Trophoblast cell (in vitro differentiated cells and primary cell): Measurements from ENCODE around the gene ZNF175.

Source experiments
- DNase-seq, 2 donors: peaks; one replicate each; pipeline ENCODE4 v3.0.0-alpha.2; 2016
- H2AFZ ChIP-seq: 2 replicates; pipeline ENCODE4 v1.6.1; 2013; ENCODE audit warnings: low read length, moderate library complexity, mild to moderate bottlenecking; ENCODE audit not compliant: insufficient read depth, poor library complexity
- H2AK5ac ChIP-seq: 2 replicates; pipeline ENCODE4 v1.6.1; 2013; ENCODE audit warnings: mild to moderate bottlenecking, low read length
- H2BK120ac ChIP-seq: 2 replicates; pipeline ENCODE4 v1.6.1; 2013; ENCODE audit warnings: low read length, mild to moderate bottlenecking, moderate library complexity; ENCODE audit not compliant: insufficient read depth, poor library complexity
- H2BK12ac ChIP-seq: 2 replicates; pipeline ENCODE4 v1.6.1; 2013; ENCODE audit warnings: mild to moderate bottlenecking, low read length, moderate library complexity
- H2BK5ac ChIP-seq: 2 replicates; pipeline ENCODE4 v1.6.1; 2013; ENCODE audit warnings: low read length, low read depth, moderate library complexity, mild to moderate bottlenecking; ENCODE audit not compliant: poor library complexity
- H3K14ac ChIP-seq: 2 replicates; pipeline ENCODE4 v1.6.1; 2013; ENCODE audit warnings: mild to moderate bottlenecking, low read length
- H3K18ac ChIP-seq: 2 replicates; pipeline ENCODE4 v1.6.1; 2013; ENCODE audit warnings: mild to moderate bottlenecking, low read length
- H3K23ac ChIP-seq: 2 replicates; pipeline ENCODE4 v1.6.1; 2013; ENCODE audit warnings: low read length
- H3K27ac ChIP-seq: 2 replicates; pipeline ENCODE4 v1.5.1; 2013; ENCODE audit warnings: low read depth, mild to moderate bottlenecking, inconsistent platforms, low read length, moderate library complexity
- H3K27me3 ChIP-seq: 2 replicates; pipeline ENCODE4 v1.6.1; 2013; ENCODE audit warnings: inconsistent platforms, mild to moderate bottlenecking, low read length, moderate library complexity; ENCODE audit not compliant: insufficient read depth
- H3K36me3 ChIP-seq, 2 experiments: 1 replicate in 1 of 2; 2 replicates in 1 of 2; pipeline ENCODE4 v1.6.1; 2013; ENCODE audit warnings: low read length in 2 of 2, mild to moderate bottlenecking in 2 of 2, moderate library complexity in 1 of 2; ENCODE audit not compliant: insufficient read depth in 2 of 2, control insufficient read depth in 1 of 2
- H3K4ac ChIP-seq: 2 replicates; pipeline ENCODE4 v1.6.1; 2013; ENCODE audit warnings: low read depth, mild to moderate bottlenecking, low read length, moderate library complexity
- H3K4me1 ChIP-seq, 2 experiments: 1 replicate in 1 of 2; 2 replicates in 1 of 2; pipeline ENCODE4 v1.6.1; 2013; ENCODE audit warnings: low read length in 2 of 2, mild to moderate bottlenecking in 2 of 2, moderate library complexity in 1 of 2; ENCODE audit not compliant: insufficient read depth in 2 of 2, control insufficient read depth in 1 of 2
- H3K4me2 ChIP-seq: 2 replicates; pipeline ENCODE4 v1.6.1; 2013; ENCODE audit warnings: inconsistent platforms, mild to moderate bottlenecking, low read length, moderate library complexity
- H3K4me3 ChIP-seq: 2 replicates; pipeline ENCODE4 v1.5.1; 2013; ENCODE audit warnings: mild to moderate bottlenecking, low read depth, low read length, inconsistent platforms
- H3K79me1 ChIP-seq: one replicate; pipeline ENCODE4 v1.6.1; 2013; ENCODE audit warnings: low read length
- H3K79me2 ChIP-seq: 2 replicates; pipeline ENCODE4 v1.6.1; 2013; ENCODE audit warnings: low read length, mild to moderate bottlenecking; ENCODE audit not compliant: control insufficient read depth, insufficient read depth, poor library complexity
- H3K9ac ChIP-seq: 2 replicates; pipeline ENCODE4 v1.6.1; 2013; ENCODE audit warnings: mild to moderate bottlenecking, low read length
- H3K9me3 ChIP-seq: 2 replicates; pipeline ENCODE4 v1.6.1; 2013; ENCODE audit warnings: low read depth, mild to moderate bottlenecking, control low read depth, inconsistent platforms, low read length; ENCODE audit not compliant: insufficient read depth
- H4K12ac ChIP-seq: 2 replicates; pipeline ENCODE4 v1.6.1; 2013; ENCODE audit warnings: low read depth, mild to moderate bottlenecking, low read length, moderate library complexity
- H4K8ac ChIP-seq: 2 replicates; pipeline ENCODE4 v1.6.1; 2013; ENCODE audit warnings: low read depth, mild to moderate bottlenecking, low read length, moderate library complexity
- H4K91ac ChIP-seq: one replicate; pipeline ENCODE4 v1.6.1; 2013; ENCODE audit warnings: low read depth, mild to moderate bottlenecking, low read length, moderate library complexity
- WGBS: extraction: QIAGEN DNeasy Blood & Tissue Kit; methylation state at CpG from one replicate; pipeline ENCODE4 v1.1.7; 2013; ENCODE audit warnings: missing lambda C conversion rate; ENCODE audit not compliant: insufficient read length, insufficient coverage; ENCODE audit errors: extremely low coverage; 5-methylcytosine and 5-hydroxymethylcytosine counted together

Gene ZNF175

DNA sequence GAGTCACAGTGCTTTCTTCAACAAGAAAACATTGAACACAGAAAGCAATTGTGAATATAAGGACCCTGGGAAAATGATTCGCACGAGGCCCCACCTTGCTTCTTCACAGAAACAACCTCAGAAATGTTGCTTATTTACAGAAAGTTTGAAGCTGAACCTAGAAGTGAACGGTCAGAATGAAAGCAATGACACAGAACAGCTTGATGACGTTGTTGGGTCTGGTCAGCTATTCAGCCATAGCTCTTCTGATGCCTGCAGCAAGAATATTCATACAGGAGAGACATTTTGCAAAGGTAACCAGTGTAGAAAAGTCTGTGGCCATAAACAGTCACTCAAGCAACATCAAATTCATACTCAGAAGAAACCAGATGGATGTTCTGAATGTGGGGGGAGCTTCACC, 15.7 kb downstream of the ZNF175 start:
- H4K8ac ChIP-seq, result no peak overlapping the region
- H3K4me1 ChIP-seq, result no peaks in the 10 kb centered on the region
- no peak overlapping the region for H2AK5ac ChIP-seq
- H3K4me2 ChIP-seq, result no peak overlapping the region
- no peak overlapping the region for H3K9ac ChIP-seq
- H2BK12ac ChIP-seq, result no peak overlapping the region
- H3K14ac ChIP-seq, result no peak overlapping the region
- H4K91ac ChIP-seq, result no peak overlapping the region
- no peak overlapping the region for H3K4me3 ChIP-seq
- no peak overlapping the region for H3K4ac ChIP-seq
- no peak overlapping the region for H4K12ac ChIP-seq
- H3K23ac ChIP-seq, result no peak overlapping the region
- no peaks in the 10 kb centered on the region for H3K79me1 ChIP-seq
- peaks cover 5% of the 10 kb centered on the region for H3K9me3 ChIP-seq
- no peak overlapping the region for H2BK120ac ChIP-seq
- no peak overlapping the region for H2AFZ ChIP-seq
- no peak overlapping the region for H2BK5ac ChIP-seq
- no peak for DNase-seq
- H3K18ac ChIP-seq, result no peak overlapping the region
- no CpG with 5 or more reads among the region's 4 CpGs for WGBS
- no peaks in the 10 kb centered on the region for H3K79me2 ChIP-seq
- no peaks in the 10 kb centered on the region for H3K27me3 ChIP-seq
- peaks cover 6 to 25% of the 10 kb centered on the region in 2 experiments for H3K36me3 ChIP-seq
- no peak overlapping the region for H3K27ac ChIP-seq

DNA sequence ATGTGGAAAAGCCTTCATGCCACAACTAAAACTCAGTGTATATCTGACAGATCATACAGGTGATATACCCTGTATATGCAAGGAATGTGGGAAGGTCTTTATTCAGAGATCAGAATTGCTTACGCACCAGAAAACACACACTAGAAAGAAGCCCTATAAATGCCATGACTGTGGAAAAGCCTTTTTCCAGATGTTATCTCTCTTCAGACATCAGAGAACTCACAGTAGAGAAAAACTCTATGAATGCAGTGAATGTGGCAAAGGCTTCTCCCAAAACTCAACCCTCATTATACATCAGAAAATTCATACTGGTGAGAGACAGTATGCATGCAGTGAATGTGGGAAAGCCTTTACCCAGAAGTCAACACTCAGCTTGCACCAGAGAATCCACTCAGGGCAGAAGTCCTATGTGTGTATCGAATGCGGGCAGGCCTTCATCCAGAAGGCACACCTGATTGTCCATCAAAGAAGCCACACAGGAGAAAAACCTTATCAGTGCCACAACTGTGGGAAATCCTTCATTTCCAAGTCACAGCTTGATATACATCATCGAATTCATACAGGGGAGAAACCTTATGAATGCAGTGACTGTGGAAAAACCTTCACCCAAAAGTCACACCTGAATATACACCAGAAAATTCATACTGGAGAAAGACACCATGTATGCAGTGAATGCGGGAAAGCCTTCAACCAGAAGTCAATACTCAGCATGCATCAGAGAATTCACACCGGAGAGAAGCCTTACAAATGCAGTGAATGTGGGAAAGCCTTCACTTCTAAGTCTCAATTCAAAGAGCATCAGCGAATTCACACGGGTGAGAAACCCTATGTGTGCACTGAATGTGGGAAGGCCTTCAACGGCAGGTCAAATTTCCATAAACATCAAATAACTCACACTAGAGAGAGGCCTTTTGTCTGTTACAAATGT, 16.4 kb downstream of the ZNF175 start:
- H2BK12ac ChIP-seq, result no peak overlapping the region
- H3K4me3 ChIP-seq, result no peak overlapping the region
- no peak overlapping the region for H3K14ac ChIP-seq
- no peak overlapping the region for H3K9ac ChIP-seq
- H3K36me3 ChIP-seq, result peaks cover 6 to 22% of the 10 kb centered on the region in 2 experiments
- H3K18ac ChIP-seq, result no peak overlapping the region
- no peak overlapping the region for H2BK120ac ChIP-seq
- no peak overlapping the region for H3K4me2 ChIP-seq
- no peak overlapping the region for H3K23ac ChIP-seq
- H3K9me3 ChIP-seq, result peaks cover 5% of the 10 kb centered on the region
- no peak overlapping the region for H3K27ac ChIP-seq
- H2AFZ ChIP-seq, result no peak overlapping the region
- H4K8ac ChIP-seq, result no peak overlapping the region
- no peak overlapping the region for H4K91ac ChIP-seq
- peak; percentile 11 to 68 for DNase-seq
- no CpG with 5 or more reads among the region's 9 CpGs for WGBS
- H3K4me1 ChIP-seq, result no peaks in the 10 kb centered on the region
- no peak overlapping the region for H2AK5ac ChIP-seq
- H3K27me3 ChIP-seq, result no peaks in the 10 kb centered on the region
- H2BK5ac ChIP-seq, result no peak overlapping the region
- H3K79me2 ChIP-seq, result no peaks in the 10 kb centered on the region
- H3K79me1 ChIP-seq, result no peaks in the 10 kb centered on the region
- H3K4ac ChIP-seq, result no peak overlapping the region
- H4K12ac ChIP-seq, result no peak overlapping the region

DNA sequence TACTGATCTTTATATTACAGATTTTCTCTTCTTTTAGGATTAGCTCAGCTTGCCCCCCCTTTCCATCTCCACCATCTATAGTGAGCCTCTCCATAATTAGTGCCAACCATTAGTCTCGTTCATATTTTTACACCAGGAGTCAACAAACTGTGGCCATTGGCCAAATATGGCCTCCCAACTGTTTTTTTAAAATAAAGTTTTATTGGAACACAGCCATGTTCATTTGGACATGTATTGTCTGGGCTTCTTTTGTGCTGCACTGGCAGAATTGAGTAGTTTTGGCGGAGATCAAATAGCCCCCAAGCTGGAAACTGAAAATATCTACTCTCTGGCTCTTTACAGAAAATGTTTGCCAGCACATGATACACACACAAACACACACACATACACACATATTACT, 18.4 kb downstream of the ZNF175 start:
- Histone ChIP-seq H4K12ac (no peak overlapping the region), H2BK5ac (no peak overlapping the region), H3K27ac (no peak overlapping the region), H3K4me2 (no peak overlapping the region), H3K14ac (no peak overlapping the region), H3K4me3 (no peak overlapping the region), H3K27me3 (no peaks in the 10 kb centered on the region), H4K91ac (no peak overlapping the region), H2BK12ac (no peak overlapping the region), H2AK5ac (no peak overlapping the region), H3K36me3 (peaks cover 2 to 20% of the 10 kb centered on the region in 2 experiments), H3K23ac (no peak overlapping the region), H3K9ac (no peak overlapping the region), H2BK120ac (no peak overlapping the region), H3K4ac (no peak overlapping the region), H2AFZ (no peak overlapping the region), H3K9me3 (peaks cover 5% of the 10 kb centered on the region), H3K4me1 (peaks cover 1 to 2% of the 10 kb centered on the region in 2 experiments), H4K8ac (no peak overlapping the region), H3K18ac (no peak overlapping the region), H3K79me1 (peaks cover under 1% of the 10 kb centered on the region), H3K79me2 (no peaks in the 10 kb centered on the region)
- no CpG with 5 or more reads among the region's 2 CpGs for WGBS
- DNase-seq, result no peak

DNA sequence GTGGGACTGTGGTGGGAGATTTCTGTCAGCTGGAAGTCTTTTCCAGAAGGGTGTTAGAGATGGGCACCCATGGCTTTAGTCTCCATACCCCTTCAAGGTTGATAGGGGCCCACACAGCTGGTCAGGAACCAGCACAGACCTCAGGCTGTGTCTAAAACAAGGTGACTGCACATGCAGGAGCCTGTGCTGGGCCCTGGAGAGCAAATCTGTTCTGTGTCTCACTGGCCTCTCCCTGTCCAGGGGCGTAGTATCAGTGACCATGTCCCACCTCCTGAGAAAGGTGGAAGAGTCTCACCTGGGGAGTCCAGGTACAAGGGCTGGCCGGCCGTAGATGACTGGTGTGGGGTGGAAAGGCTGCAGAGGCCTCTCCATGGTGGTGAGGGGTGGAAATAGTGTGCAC, 19.4 kb downstream of the ZNF175 start:
- Histone ChIP-seq H3K9me3 (peaks cover 5% of the 10 kb centered on the region), H4K91ac (no peak overlapping the region), H3K27me3 (no peaks in the 10 kb centered on the region), H4K8ac (no peak overlapping the region), H3K79me1 (peaks cover 4% of the 10 kb centered on the region), H2AK5ac (no peak overlapping the region), H4K12ac (no peak overlapping the region), H2AFZ (no peak overlapping the region), H3K23ac (no peak overlapping the region), H3K9ac (no peak overlapping the region), H3K27ac (no peak overlapping the region), H3K4me3 (no peak overlapping the region), H2BK5ac (no peak overlapping the region), H2BK12ac (no peak overlapping the region), H3K4me1 (peaks cover 5% of the 10 kb centered on the region in 2 experiments), H3K36me3 (peaks cover 2 to 20% of the 10 kb centered on the region in 2 experiments), H3K79me2 (no peaks in the 10 kb centered on the region), H3K14ac (no peak overlapping the region), H3K18ac (no peak overlapping the region), H2BK120ac (no peak overlapping the region), H3K4ac (no peak overlapping the region), H3K4me2 (no peak overlapping the region)
- no CpG with 5 or more reads among the region's 3 CpGs for WGBS
- no peak for DNase-seq
